Measurements from ENCODE around the gene BCKDHA.

The BCKDHA gene

DNA sequence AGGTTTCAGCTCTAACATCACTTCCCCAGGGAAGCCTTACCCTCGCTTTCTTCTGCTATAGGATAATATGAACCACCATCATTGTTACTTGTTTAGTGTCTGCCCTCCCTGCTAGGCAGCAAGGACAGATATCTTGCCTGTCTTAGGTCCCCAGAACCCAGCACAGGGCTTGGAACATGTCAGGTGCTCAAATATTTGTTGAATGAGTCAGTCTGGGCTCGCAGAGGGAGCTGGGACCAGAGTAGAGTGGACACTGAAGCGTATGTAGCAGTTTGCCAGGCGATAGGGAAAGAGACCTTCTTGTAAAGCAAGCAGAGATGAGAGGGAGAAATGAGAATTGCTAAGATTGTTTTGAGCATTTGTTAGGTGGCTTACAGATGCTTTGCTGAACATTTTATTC is 11.7 kb downstream of the BCKDHA start:
- TF ChIP-seq, protein P1, sequence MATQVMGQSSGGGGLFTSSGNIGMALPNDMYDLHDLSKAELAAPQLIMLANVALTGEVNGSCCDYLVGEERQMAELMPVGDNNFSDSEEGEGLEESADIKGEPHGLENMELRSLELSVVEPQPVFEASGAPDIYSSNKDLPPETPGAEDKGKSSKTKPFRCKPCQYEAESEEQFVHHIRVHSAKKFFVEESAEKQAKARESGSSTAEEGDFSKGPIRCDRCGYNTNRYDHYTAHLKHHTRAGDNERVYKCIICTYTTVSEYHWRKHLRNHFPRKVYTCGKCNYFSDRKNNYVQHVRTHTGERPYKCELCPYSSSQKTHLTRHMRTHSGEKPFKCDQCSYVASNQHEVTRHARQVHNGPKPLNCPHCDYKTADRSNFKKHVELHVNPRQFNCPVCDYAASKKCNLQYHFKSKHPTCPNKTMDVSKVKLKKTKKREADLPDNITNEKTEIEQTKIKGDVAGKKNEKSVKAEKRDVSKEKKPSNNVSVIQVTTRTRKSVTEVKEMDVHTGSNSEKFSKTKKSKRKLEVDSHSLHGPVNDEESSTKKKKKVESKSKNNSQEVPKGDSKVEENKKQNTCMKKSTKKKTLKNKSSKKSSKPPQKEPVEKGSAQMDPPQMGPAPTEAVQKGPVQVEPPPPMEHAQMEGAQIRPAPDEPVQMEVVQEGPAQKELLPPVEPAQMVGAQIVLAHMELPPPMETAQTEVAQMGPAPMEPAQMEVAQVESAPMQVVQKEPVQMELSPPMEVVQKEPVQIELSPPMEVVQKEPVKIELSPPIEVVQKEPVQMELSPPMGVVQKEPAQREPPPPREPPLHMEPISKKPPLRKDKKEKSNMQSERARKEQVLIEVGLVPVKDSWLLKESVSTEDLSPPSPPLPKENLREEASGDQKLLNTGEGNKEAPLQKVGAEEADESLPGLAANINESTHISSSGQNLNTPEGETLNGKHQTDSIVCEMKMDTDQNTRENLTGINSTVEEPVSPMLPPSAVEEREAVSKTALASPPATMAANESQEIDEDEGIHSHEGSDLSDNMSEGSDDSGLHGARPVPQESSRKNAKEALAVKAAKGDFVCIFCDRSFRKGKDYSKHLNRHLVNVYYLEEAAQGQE (IDR thresholded peaks at IDR 0.05; ENCODE audit: insufficient replicate concordance, low read depth): no peak
- TF ChIP-seq SPI1 (IDR thresholded peaks at IDR 0.05; ENCODE audit: borderline replicate concordance, low read depth): no peak
- no peak for TF ChIP-seq POLR2AphosphoS5 (IDR thresholded peaks at IDR 0.05; ENCODE audit: low read depth)
- no peak for TF ChIP-seq GABPA (IDR thresholded peaks at IDR 0.05; ENCODE audit: low read depth)
- TF ChIP-seq, protein P2, sequence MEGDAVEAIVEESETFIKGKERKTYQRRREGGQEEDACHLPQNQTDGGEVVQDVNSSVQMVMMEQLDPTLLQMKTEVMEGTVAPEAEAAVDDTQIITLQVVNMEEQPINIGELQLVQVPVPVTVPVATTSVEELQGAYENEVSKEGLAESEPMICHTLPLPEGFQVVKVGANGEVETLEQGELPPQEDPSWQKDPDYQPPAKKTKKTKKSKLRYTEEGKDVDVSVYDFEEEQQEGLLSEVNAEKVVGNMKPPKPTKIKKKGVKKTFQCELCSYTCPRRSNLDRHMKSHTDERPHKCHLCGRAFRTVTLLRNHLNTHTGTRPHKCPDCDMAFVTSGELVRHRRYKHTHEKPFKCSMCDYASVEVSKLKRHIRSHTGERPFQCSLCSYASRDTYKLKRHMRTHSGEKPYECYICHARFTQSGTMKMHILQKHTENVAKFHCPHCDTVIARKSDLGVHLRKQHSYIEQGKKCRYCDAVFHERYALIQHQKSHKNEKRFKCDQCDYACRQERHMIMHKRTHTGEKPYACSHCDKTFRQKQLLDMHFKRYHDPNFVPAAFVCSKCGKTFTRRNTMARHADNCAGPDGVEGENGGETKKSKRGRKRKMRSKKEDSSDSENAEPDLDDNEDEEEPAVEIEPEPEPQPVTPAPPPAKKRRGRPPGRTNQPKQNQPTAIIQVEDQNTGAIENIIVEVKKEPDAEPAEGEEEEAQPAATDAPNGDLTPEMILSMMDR (IDR thresholded peaks at IDR 0.05; ENCODE audit: insufficient read depth, low read length): no peak
- Histone ChIP-seq H3K27me3 (ENCODE audit: insufficient read depth, poor library complexity, severe bottlenecking) (no peaks in the 10 kb centered on the region), H3K4me3 (replicated peaks; ENCODE audit: insufficient read depth, low read length) (no peak overlapping the region), H3K27ac (replicated peaks) (peak overlapping the region; percentile 92)
- DNase-seq (ENCODE audit: low read depth in 1 of 2, low spot score in 1 of 2): no peak

DNA sequence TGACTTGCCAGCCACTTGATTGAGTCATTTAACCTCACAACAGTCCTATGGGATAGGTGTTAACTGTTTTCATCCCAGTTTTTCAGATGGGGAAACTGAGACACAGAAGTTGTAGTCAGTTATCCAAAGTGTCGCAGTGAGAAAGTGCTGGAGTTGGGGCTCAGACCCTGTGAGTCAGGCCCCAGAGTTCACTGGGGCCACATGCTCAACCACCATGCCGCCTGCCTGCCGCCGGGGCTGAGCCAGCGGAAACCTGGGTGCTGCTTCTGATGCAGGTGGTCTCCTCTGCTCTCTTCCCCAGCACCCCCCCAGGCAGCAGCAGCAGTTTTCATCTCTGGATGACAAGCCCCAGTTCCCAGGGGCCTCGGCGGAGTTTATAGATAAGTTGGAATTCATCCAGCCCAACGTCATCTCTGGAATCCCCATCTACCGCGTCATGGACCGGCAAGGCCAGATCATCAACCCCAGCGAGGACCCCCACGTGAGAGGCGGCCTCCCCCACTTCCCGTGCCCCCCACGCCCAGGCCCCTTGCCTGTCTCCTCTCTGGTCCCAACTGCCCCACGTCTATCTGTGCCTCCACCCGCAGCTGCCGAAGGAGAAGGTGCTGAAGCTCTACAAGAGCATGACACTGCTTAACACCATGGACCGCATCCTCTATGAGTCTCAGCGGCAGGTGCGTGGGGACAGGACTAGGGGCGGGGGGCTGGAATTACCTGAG is 12.9 kb downstream of the BCKDHA start:
- DNase-seq (ENCODE audit: low read depth in 1 of 2, low spot score in 1 of 2): no peak
- Histone ChIP-seq H3K27me3 (ENCODE audit: insufficient read depth, poor library complexity, severe bottlenecking) (no peaks in the 10 kb centered on the region), H3K27ac (replicated peaks) (peak overlapping the region; percentile 92), H3K4me3 (replicated peaks; ENCODE audit: insufficient read depth, low read length) (no peak overlapping the region)
- TF ChIP-seq GABPA (IDR thresholded peaks at IDR 0.05; ENCODE audit: low read depth) (no peak), SPI1 (IDR thresholded peaks at IDR 0.05; ENCODE audit: borderline replicate concordance, low read depth) (no peak), POLR2AphosphoS5 (IDR thresholded peaks at IDR 0.05; ENCODE audit: low read depth) (no peak)
- TF ChIP-seq, protein P1 (IDR thresholded peaks at IDR 0.05; ENCODE audit: insufficient replicate concordance, low read depth): no peak
- TF ChIP-seq, protein P2 (IDR thresholded peaks at IDR 0.05; ENCODE audit: insufficient read depth, low read length): no peak

DNA sequence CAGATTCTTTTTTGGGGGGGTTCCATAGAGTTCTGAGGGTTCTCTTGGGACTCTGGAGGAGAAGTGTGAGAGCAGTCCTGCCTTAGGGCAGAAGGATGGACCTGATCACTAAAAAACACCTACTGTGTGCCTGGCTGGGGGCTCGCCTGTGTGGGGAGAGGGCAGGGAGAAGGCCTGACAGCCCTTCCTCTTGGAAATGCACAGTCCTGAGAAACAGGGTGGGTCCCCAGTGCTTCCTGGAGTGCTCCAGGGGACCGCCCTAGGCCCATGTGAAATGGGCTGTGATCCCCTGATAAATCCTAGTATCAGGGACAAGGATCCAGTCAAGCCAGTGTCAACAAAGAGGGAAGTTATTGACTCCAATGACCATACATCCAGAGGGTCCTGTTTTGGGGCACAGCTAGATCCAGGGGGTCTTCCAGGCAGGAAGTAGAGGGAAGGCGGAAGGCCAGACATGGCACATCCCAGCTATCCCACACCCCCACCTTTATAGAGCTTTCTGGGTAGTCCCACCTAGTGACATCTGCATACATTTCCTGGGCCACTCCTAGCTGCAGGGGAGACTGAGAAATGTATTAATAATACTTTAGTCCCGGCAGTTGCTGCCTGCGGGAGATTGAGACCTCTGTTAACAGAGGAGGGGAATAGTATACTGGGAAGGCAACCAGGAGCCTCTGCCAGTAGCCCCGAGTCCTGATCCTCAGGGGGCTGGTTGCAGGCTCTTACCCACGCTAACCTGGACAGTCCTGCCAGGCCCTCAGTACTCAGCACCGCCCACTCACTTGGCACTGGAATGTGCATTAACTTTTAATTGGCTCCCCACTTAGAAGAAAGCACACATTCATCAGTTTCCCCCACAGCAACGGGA is 13.7 kb downstream of the BCKDHA start:
- H3K27me3 ChIP-seq (ENCODE audit: insufficient read depth, poor library complexity, severe bottlenecking): no peaks in the 10 kb centered on the region
- H3K4me3 ChIP-seq (replicated peaks; ENCODE audit: insufficient read depth, low read length): no peak overlapping the region
- H3K27ac ChIP-seq (replicated peaks): peak overlapping the region; percentile 92
- DNase-seq (ENCODE audit: low read depth in 1 of 2, low spot score in 1 of 2): no peak
- no peak for TF ChIP-seq SPI1 (IDR thresholded peaks at IDR 0.05; ENCODE audit: borderline replicate concordance, low read depth)
- TF ChIP-seq, protein P1 (IDR thresholded peaks at IDR 0.05; ENCODE audit: insufficient replicate concordance, low read depth): no peak
- TF ChIP-seq GABPA (IDR thresholded peaks at IDR 0.05; ENCODE audit: low read depth): no peak
- no peak for TF ChIP-seq POLR2AphosphoS5 (IDR thresholded peaks at IDR 0.05; ENCODE audit: low read depth)
- TF ChIP-seq, protein P2 (IDR thresholded peaks at IDR 0.05; ENCODE audit: insufficient read depth, low read length): no peak
